ENCODE results near the gene KIF12.

The KIF12 gene

DNA sequence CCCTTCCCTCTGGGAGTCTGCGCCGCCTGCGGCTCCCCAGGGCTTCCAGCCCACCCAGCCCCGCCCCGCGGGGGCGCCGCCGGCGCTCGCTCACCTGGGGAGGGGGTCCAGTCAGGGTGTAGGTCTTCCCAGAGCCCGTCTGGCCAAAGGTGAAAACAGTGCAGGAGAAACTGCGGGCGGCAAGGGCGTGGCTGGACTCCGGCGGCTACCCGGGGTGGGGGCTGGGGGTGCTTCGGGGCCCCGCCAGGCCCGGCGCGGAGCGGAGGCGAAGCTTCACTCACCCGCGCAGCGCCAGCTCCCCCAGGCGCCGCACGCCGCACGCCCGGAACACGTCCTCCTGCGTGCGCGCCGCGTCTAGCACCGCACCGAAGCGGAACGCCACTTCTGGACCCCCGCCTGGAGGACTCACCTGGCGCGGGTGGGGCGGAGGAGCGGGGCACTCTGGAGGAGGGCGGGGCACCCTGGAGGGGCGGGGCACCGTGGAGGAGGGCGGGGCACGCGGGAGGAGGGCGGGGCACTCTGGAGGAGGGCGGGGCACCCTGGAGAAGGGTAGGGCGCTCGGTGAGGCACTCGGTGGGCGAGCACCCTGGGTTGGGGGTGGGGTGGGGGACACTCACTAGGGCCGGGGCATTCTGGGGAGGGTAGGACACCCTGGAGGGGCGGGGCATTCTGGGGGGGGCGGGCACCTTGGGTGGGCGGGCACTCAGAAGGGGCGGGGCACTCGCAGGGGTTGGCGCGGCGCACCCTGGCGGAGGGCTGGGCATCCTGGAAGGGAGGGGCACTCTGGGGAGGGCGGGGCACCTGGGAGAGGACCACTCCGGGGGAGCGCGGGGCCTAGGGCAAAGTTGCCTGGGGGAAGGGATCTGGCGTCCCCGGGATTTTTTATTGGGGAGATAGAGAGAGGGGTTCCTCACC is 814 bp downstream of the KIF12 start:
- Histone ChIP-seq H3K23ac (ENCODE audit: low read length) (no peak overlapping the region), H3K79me2 (ENCODE audit: control insufficient read depth, insufficient read depth, low read length, poor library complexity) (no peaks in the 10 kb centered on the region), H3K36me3 (ENCODE audit: control insufficient read depth in 1 of 2, insufficient read depth in 2 of 2, low read length in 2 of 2) (no peaks in the 10 kb centered on the region), H4K12ac (ENCODE audit: low read depth, low read length) (no peak overlapping the region), H4K91ac (ENCODE audit: low read depth, low read length) (no peak overlapping the region), H3K9ac (ENCODE audit: low read length) (no peak overlapping the region), H2AFZ (ENCODE audit: insufficient read depth, low read length, poor library complexity) (peak overlapping the region; percentile 39), H3K4me2 (ENCODE audit: low read length) (peak overlapping the region; percentile 58), H3K27me3 (ENCODE audit: insufficient read depth, low read length) (peaks cover 11% of the 10 kb centered on the region), H2BK5ac (ENCODE audit: low read depth, low read length, poor library complexity) (no peak overlapping the region), H4K8ac (ENCODE audit: low read depth, low read length) (no peak overlapping the region), H3K14ac (ENCODE audit: low read length) (no peak overlapping the region), H3K4me3 (ENCODE audit: low read depth, low read length) (peak overlapping the region; percentile 64), H2BK12ac (ENCODE audit: low read length) (no peak overlapping the region), H3K27ac (ENCODE audit: low read depth, low read length) (no peak overlapping the region), H2AK5ac (ENCODE audit: low read length) (no peak overlapping the region), H3K4me1 (ENCODE audit: control insufficient read depth in 1 of 2, insufficient read depth in 2 of 2, low read length in 2 of 2) (peaks cover 0 to 2% of the 10 kb centered on the region in 2 experiments), H2BK120ac (ENCODE audit: insufficient read depth, low read length, poor library complexity) (no peak overlapping the region), H3K9me3 (ENCODE audit: insufficient read depth, low read depth, low read length) (peaks cover 6% of the 10 kb centered on the region), H3K18ac (ENCODE audit: low read length) (no peak overlapping the region), H3K4ac (ENCODE audit: low read depth, low read length) (no peak overlapping the region), H3K79me1 (ENCODE audit: low read length) (no peaks in the 10 kb centered on the region)
- WGBS (ENCODE audit: extremely low coverage, insufficient coverage, insufficient read length), result no CpG with 5 or more reads among the region's 77 CpGs
- peak; percentile 59 to 76 for DNase-seq

DNA sequence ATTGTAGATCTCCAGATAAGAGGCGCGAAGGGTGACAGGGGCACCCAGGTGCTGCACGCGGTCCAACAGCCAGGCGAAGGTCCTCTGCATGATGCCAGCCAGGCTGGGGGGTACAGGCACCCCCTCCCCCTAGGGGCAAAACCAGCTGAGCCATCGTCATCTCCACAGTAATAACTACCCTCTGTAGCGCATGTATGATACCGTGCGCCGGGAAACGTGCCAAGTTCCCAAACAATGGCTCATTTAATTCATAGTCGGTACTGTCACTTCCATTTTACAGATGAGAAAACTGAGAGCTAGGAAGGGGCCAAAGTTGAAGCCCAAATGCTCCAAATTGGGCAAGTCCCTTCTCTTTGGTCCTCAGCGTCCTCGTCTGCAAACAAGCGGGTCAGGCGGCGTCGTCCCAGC is 1.5 kb downstream of the KIF12 start:
- H3K4me1 ChIP-seq (ENCODE audit: control insufficient read depth in 1 of 2, insufficient read depth in 2 of 2, low read length in 2 of 2), result peaks cover 0 to 2% of the 10 kb centered on the region in 2 experiments
- H2AK5ac ChIP-seq (ENCODE audit: low read length), result no peak overlapping the region
- H3K27me3 ChIP-seq (ENCODE audit: insufficient read depth, low read length), result peaks cover 11% of the 10 kb centered on the region
- no peak overlapping the region for H3K4ac ChIP-seq (ENCODE audit: low read depth, low read length)
- no peaks in the 10 kb centered on the region for H3K79me1 ChIP-seq (ENCODE audit: low read length)
- no peak overlapping the region for H2BK5ac ChIP-seq (ENCODE audit: low read depth, low read length, poor library complexity)
- H4K12ac ChIP-seq (ENCODE audit: low read depth, low read length), result no peak overlapping the region
- no peak overlapping the region for H3K27ac ChIP-seq (ENCODE audit: low read depth, low read length)
- H3K9me3 ChIP-seq (ENCODE audit: insufficient read depth, low read depth, low read length), result peaks cover 6% of the 10 kb centered on the region
- H3K79me2 ChIP-seq (ENCODE audit: control insufficient read depth, insufficient read depth, low read length, poor library complexity), result no peaks in the 10 kb centered on the region
- WGBS (ENCODE audit: extremely low coverage, insufficient coverage, insufficient read length), result no CpG with 5 or more reads among the region's 18 CpGs
- no peak overlapping the region for H2AFZ ChIP-seq (ENCODE audit: insufficient read depth, low read length, poor library complexity)
- no peak overlapping the region for H3K9ac ChIP-seq (ENCODE audit: low read length)
- no peak overlapping the region for H4K8ac ChIP-seq (ENCODE audit: low read depth, low read length)
- peak overlapping the region; percentile 58 for H3K4me2 ChIP-seq (ENCODE audit: low read length)
- H2BK12ac ChIP-seq (ENCODE audit: low read length), result no peak overlapping the region
- H3K23ac ChIP-seq (ENCODE audit: low read length), result no peak overlapping the region
- no peak overlapping the region for H2BK120ac ChIP-seq (ENCODE audit: insufficient read depth, low read length, poor library complexity)
- peak; percentile 20 to 42 for DNase-seq
- no peak overlapping the region for H4K91ac ChIP-seq (ENCODE audit: low read depth, low read length)
- no peaks in the 10 kb centered on the region for H3K36me3 ChIP-seq (ENCODE audit: control insufficient read depth in 1 of 2, insufficient read depth in 2 of 2, low read length in 2 of 2)
- no peak overlapping the region for H3K18ac ChIP-seq (ENCODE audit: low read length)
- no peak overlapping the region for H3K4me3 ChIP-seq (ENCODE audit: low read depth, low read length)
- no peak overlapping the region for H3K14ac ChIP-seq (ENCODE audit: low read length)

DNA sequence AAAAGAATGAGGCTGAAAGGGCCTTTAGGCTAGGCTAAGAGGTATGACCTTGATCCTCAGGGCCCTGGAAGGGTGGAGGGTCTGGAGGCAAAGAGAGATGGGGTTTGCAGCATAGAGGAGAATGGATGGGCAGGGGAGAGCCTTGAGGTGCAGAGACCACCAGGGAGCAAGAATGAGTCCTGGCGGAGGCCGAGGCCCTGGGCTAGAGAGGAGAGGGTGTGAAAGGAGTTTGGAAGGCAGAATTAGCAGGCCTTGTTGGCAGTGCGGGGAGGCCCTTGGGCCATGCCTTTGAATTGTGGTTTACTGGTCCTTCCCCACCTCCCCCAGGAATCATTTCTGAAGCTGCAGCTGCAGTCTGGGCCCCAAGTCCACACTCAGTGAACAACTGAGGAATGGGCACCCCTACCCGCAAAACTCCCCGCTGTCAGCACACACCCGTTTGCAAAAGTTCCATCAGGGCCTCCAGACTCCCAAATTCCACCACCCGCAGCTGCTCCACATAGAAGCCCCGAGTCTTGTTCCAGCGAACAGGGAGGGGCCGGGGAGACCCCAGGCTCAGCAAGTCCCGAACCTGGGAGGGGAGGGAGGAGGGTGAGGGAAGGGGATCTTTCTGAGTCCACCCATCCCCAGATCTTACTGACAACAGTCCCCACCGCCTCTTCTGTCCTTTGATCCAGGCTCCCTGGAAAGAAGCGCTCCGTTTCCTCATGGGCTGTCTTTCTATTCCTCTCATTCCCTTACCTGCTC is 2.1 kb downstream of the KIF12 start:
- H2BK120ac ChIP-seq (ENCODE audit: insufficient read depth, low read length, poor library complexity), result no peak overlapping the region
- H2BK12ac ChIP-seq (ENCODE audit: low read length), result no peak overlapping the region
- no peak overlapping the region for H4K91ac ChIP-seq (ENCODE audit: low read depth, low read length)
- H3K79me2 ChIP-seq (ENCODE audit: control insufficient read depth, insufficient read depth, low read length, poor library complexity), result no peaks in the 10 kb centered on the region
- H3K27me3 ChIP-seq (ENCODE audit: insufficient read depth, low read length), result peaks cover 11% of the 10 kb centered on the region
- H3K14ac ChIP-seq (ENCODE audit: low read length), result no peak overlapping the region
- no peaks in the 10 kb centered on the region for H3K36me3 ChIP-seq (ENCODE audit: control insufficient read depth in 1 of 2, insufficient read depth in 2 of 2, low read length in 2 of 2)
- H3K4ac ChIP-seq (ENCODE audit: low read depth, low read length), result no peak overlapping the region
- H3K4me3 ChIP-seq (ENCODE audit: low read depth, low read length), result no peak overlapping the region
- H4K12ac ChIP-seq (ENCODE audit: low read depth, low read length), result no peak overlapping the region
- H2AFZ ChIP-seq (ENCODE audit: insufficient read depth, low read length, poor library complexity), result no peak overlapping the region
- no peak overlapping the region for H2AK5ac ChIP-seq (ENCODE audit: low read length)
- DNase-seq, result no peak
- H3K18ac ChIP-seq (ENCODE audit: low read length), result no peak overlapping the region
- H3K79me1 ChIP-seq (ENCODE audit: low read length), result no peaks in the 10 kb centered on the region
- WGBS (ENCODE audit: extremely low coverage, insufficient coverage, insufficient read length), result no CpG with 5 or more reads among the region's 14 CpGs
- H3K4me2 ChIP-seq (ENCODE audit: low read length), result no peak overlapping the region
- H3K9me3 ChIP-seq (ENCODE audit: insufficient read depth, low read depth, low read length), result peaks cover 6% of the 10 kb centered on the region
- H3K9ac ChIP-seq (ENCODE audit: low read length), result no peak overlapping the region
- H4K8ac ChIP-seq (ENCODE audit: low read depth, low read length), result no peak overlapping the region
- H3K27ac ChIP-seq (ENCODE audit: low read depth, low read length), result no peak overlapping the region
- no peak overlapping the region for H3K23ac ChIP-seq (ENCODE audit: low read length)
- H2BK5ac ChIP-seq (ENCODE audit: low read depth, low read length, poor library complexity), result no peak overlapping the region
- peaks cover 0 to 2% of the 10 kb centered on the region in 2 experiments for H3K4me1 ChIP-seq (ENCODE audit: control insufficient read depth in 1 of 2, insufficient read depth in 2 of 2, low read length in 2 of 2)

DNA sequence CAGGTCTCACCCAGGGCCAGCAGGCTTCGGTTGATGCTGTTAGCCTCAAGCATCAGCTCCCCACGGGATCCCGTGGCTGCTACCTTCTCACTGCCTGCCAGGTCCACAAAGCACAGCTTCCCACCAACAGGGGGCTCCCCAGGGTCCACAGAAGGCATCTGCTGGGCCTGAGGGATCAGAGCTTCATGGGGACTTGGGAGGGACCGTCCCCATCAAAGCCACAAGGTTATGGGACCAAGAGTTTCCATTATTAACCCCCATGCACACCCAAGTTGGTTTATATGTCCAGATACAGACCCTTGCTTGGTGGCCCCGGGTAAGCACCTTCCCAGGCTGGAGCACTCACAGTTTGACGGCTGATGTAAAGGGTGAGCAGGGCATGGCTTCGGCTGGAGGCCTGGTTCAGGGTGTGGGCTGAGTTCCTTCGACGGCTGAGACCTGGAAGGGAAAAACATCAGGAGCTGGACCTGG is 3.0 kb downstream of the KIF12 start:
- DNase-seq, result no peak
- Histone ChIP-seq H3K14ac (ENCODE audit: low read length) (no peak overlapping the region), H3K4me1 (ENCODE audit: control insufficient read depth in 1 of 2, insufficient read depth in 2 of 2, low read length in 2 of 2) (peaks cover 0 to 2% of the 10 kb centered on the region in 2 experiments), H3K79me1 (ENCODE audit: low read length) (no peaks in the 10 kb centered on the region), H3K27me3 (ENCODE audit: insufficient read depth, low read length) (peaks cover 11% of the 10 kb centered on the region), H4K91ac (ENCODE audit: low read depth, low read length) (no peak overlapping the region), H3K27ac (ENCODE audit: low read depth, low read length) (no peak overlapping the region), H3K4me2 (ENCODE audit: low read length) (no peak overlapping the region), H3K4ac (ENCODE audit: low read depth, low read length) (no peak overlapping the region), H3K23ac (ENCODE audit: low read length) (no peak overlapping the region), H2BK5ac (ENCODE audit: low read depth, low read length, poor library complexity) (no peak overlapping the region), H3K9me3 (ENCODE audit: insufficient read depth, low read depth, low read length) (peaks cover 9% of the 10 kb centered on the region), H2BK120ac (ENCODE audit: insufficient read depth, low read length, poor library complexity) (no peak overlapping the region), H3K18ac (ENCODE audit: low read length) (no peak overlapping the region), H3K4me3 (ENCODE audit: low read depth, low read length) (no peak overlapping the region), H4K8ac (ENCODE audit: low read depth, low read length) (no peak overlapping the region), H2AK5ac (ENCODE audit: low read length) (no peak overlapping the region), H3K9ac (ENCODE audit: low read length) (no peak overlapping the region), H3K79me2 (ENCODE audit: control insufficient read depth, insufficient read depth, low read length, poor library complexity) (no peaks in the 10 kb centered on the region), H3K36me3 (ENCODE audit: control insufficient read depth in 1 of 2, insufficient read depth in 2 of 2, low read length in 2 of 2) (no peaks in the 10 kb centered on the region), H2AFZ (ENCODE audit: insufficient read depth, low read length, poor library complexity) (no peak overlapping the region), H2BK12ac (ENCODE audit: low read length) (no peak overlapping the region), H4K12ac (ENCODE audit: low read depth, low read length) (no peak overlapping the region)
- WGBS (ENCODE audit: extremely low coverage, insufficient coverage, insufficient read length), result no CpG with 5 or more reads among the region's 9 CpGs
